HG02763 (cell line): ENCODE results near the gene CNNM4.

Experiments
- ATAC-seq: cut with Tn5 transposase; IDR thresholded peaks from one replicate; pipeline ENCODE4 v1.9.1; 2021; ENCODE audit warnings: mild to moderate bottlenecking, moderate library complexity; ENCODE audit not compliant: unreplicated experiment

The CNNM4 gene

DNA sequence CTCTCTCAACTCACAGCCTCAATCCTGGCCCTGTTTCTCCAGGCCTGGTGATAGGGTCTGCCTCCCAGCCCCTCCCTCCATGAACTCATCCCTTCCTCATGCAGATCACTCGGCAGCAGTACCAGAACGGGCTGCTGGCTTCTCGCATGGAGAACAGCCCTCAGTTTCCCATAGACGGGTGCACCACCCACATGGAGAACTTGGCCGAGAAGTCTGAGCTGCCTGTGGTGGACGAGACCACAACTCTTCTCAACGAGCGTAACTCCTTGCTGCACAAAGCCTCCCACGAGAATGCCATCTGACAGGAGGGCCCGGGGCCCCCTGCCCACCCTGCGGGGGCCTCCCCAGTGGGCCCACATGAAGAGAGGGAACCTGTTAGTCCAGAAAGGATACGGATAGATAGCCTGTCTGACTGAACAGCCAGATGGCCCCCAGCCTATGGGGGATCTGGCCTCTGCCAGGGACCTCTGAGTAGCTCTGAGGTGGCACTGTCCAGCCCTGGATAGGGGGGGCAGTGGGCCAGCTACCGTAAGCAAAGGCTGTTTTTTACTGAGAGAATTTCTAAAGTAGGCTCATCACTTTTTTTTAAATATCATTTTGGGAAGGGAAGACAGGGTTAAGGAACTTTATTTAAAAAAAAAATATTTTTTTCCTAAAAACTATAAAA, 48.6 kb downstream of the CNNM4 start:
- no peak for ATAC-seq

DNA sequence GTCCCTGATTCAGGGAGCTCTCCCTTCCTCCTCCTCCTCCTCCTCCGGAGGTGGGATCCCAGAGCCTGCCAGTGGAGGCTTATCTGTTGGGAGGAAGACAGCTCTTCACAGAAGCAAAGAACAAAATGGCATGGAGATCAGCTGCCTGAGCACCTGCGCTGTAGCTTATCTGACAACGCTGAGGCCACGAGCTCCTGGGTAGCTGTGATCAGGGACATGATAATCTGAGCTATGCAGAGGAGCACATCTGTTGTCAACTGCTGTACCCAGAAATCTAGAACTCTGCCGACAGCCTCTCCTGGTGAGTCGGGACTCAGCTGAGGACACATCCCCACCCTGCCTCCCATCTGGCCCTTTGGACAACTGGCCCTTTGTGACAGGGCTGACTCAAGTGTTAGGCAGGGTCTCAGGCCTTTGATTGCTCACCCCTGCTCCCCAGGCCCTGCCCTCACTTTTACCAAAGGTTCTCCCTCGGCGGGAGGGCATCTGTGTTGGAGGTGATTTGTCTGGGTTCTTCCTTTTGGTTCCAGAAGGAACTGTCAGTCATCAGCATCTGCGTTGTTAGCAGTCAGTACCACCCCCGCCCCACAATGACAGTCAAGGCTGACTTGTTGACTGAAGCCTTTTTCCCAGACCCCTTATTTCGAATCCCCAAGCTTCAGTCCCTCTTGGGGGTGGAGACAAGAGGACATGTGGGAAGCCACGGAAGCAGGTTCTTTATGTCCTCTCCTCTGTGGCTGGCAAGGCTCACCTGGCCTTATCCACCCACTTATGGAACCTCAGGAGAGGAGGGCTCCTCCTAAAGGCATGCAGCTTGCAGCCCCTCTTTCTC, 49.5 kb downstream of the CNNM4 start:
- no peak for ATAC-seq

DNA sequence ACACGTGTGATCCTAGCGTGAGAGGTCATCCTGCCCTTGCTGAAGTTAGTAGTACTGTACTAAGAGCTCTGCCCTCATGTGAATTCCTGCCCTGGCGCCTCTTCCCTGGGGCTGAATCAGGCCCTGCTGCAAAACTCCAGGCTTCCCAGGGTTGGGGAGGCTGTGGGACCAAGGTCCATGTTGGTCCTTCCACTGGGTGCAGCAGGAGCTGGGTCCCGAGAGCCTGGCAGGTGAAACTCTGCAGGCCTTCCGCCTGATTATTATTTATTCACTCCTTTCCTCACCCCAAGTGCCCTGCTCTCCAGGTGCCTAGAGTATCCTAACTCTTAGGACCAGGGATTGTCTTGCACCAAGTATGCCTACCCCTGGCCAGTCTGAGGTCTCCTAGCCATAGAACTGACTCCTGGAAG, 50.1 kb downstream of the CNNM4 start:
- ATAC-seq = no peak

DNA sequence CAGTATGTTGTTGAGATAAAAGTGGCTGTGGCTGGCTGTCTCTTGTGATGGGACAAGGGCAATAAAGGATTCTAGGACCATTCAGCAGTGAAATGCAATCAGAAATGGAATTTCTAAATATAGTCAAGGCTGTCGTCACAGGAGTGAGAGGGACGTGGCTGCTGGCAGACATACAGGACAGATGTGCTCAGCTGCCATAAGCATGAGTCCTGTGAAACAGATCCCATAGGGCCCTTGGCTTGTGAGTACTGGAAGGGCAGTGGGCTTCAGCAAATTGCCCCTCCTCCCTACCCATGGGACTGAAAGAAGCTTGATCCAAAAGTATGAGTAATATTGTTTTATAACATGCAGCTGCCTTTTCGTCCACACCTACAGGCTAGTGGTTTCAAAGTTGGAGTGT, 51.2 kb downstream of the CNNM4 start:
- ATAC-seq = no peak

DNA sequence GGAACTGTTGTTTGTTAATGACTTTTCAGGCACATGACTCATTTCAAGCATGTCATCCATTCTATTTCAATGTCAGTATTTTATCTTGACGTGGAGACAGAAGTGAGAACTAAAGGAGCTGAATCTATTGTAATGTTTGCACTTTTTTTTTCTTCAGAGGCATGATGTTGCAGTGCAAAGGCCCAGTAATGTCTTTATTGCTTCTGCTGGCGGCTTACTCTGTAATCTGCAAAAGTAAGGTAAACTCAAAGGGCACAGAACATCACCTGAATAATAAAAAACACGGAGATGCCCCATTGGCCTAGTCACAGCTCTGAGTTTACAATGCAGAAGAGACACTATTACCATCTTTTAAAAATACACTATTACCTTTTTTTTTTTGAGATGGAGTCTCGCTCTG, 53.0 kb downstream of the CNNM4 start:
- no peak for ATAC-seq

DNA sequence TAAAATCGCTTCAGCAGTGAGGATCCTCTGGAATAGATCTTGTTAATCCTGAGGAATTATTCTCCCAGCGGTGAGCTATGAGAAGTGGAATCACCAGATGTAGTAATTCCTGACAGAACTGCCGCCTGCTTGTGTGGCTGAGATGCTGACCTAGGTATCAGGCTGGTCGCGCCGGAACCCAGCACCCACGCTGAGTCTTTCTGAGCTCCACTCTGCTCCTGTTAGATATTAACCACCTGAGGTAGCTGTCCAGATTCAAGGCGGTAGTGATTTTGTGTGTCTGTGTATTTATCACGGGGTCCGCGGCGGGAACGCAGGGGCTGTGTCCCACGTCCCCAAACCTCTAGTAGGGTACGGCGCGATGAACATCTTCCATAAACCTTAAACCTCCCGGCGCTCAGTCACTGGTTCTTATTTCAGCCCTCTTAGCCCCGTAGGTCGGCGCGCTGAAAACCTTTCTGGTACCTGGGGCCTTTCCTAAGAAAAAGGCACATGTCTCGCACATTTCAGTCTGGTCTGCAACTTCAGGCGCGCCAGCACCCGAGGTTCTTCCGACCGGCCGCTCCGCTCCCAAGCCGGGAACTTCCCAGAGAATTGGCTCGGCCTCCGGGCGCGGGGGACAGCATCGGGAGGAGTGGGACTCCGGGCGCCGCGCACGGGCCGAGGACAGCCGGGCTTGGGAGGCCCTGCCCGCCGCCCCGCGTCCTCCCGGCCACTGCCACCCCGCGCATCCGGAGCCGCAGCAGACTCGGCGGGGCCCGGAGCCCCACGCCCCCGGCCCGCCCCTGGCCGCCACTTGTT, 54.8 kb downstream of the CNNM4 start:
- no peak for ATAC-seq

DNA sequence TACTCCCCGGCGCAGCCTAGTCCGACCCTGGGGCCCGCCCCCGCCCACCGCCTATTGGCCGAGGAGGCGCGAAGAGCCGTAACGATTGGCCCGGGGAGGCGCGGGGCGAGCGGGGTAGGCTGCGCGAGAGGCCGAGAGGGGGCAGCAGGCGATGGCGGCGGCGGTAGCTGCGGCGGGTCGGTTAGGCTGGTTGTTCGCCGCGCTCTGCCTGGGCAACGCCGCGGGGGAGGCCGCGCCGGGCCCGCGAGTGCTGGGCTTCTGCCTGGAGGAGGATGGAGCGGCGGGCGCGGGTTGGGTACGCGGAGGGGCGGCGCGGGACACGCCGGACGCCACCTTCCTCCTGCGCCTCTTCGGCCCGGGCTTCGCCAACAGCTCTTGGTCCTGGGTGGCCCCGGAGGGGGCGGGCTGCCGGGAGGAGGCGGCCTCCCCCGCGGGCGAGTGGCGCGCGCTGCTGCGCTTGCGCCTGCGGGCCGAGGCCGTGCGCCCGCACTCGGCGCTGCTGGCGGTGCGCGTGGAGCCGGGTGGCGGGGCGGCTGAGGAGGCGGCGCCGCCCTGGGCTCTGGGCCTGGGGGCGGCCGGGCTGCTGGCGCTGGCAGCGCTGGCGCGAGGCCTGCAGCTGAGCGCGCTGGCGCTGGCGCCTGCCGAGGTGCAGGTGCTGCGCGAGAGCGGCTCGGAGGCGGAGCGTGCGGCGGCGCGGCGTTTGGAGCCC, 55.6 kb downstream of the CNNM4 start, which contains the start of gene CNNM3:
CNNM3 (plus strand) TSS at position 142 of the 709 bp plus-strand sequence; CDS start at position 152, 10 bp downstream.
- ATAC-seq = peak; percentile 85

DNA sequence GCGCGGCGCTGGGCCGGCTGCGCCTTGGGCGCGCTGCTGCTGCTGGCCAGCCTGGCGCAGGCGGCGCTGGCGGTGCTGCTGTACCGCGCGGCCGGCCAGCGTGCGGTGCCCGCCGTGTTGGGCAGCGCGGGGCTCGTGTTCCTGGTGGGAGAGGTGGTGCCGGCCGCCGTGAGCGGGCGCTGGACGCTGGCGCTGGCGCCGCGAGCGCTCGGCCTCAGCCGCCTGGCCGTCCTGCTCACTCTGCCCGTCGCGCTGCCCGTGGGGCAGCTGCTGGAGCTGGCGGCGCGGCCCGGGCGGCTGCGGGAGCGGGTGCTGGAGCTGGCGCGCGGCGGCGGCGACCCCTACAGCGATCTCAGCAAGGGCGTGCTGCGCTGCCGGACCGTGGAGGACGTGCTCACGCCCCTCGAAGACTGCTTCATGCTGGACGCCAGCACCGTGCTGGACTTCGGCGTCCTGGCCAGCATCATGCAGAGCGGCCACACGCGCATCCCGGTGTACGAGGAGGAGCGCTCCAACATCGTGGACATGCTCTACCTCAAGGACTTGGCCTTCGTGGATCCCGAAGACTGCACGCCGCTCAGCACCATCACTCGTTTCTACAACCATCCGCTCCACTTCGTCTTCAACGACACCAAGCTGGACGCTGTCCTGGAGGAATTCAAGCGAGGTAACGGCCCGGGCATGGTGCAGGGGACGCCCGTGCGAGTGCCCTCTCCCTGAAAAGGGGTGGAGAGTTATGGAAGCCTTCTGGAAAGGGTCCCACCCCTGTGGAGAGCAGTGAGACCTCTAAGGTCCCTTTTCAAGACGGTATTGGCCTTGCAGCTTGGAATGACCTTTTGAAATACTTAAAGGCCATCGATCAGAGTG, 56.4 kb downstream of the CNNM4 start:
- no peak for ATAC-seq

DNA sequence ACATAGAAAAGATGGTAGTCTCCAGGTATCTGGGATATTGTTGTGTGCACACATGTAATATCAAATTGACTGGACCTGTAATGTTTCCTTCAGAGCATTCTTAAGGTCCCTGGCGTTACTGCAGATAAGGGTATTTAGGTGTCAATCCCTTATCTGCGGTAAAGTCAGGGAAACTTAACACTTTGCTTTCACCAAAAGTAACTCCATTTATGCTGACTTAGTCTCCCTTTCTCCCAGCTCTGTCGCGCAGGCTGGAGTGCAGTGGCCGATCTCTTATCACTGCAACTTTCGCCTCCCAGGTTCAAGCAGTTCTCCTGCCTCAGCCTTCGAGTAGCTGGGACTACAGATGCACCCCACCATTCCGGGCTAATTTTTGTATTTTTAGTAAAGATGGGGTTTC, 57.2 kb downstream of the CNNM4 start:
- no peak for ATAC-seq

DNA sequence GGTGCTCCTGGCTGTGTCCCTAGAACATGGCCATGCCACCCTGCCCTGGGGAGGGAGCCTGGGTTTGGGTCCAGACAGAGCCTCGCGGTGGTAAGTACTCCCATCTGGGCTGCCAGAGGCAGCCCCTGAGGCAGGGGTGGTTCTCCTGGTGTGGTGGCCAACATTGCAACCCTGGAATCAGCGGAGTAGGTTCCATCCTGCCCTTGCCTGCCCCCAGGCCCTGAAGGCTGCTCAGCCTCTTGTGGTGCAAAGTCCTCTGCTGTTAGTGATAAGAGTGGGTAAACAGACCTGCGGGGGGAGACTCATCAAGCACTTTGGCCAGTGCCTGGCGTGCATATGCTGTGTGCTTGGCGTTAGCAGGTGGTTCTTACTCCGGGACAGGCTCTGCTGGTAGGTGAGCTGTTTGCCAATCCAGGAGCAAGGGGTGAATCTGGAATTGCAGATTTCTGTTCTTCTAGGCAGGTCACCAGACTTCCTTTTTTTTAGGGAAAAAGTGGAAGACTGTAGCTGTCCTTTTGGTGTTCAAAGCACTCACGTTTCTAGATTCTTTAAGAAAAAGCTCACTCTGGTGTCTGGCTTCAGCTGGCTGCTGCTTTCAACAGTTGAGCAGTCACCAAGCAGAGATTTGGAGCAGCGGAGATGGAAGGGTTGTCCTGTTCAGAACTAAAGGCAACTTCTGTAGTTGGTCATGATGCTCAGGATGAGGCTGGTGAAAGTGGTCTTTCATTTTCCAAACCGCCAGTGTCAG, 58.6 kb downstream of the CNNM4 start:
- ATAC-seq = no peak

DNA sequence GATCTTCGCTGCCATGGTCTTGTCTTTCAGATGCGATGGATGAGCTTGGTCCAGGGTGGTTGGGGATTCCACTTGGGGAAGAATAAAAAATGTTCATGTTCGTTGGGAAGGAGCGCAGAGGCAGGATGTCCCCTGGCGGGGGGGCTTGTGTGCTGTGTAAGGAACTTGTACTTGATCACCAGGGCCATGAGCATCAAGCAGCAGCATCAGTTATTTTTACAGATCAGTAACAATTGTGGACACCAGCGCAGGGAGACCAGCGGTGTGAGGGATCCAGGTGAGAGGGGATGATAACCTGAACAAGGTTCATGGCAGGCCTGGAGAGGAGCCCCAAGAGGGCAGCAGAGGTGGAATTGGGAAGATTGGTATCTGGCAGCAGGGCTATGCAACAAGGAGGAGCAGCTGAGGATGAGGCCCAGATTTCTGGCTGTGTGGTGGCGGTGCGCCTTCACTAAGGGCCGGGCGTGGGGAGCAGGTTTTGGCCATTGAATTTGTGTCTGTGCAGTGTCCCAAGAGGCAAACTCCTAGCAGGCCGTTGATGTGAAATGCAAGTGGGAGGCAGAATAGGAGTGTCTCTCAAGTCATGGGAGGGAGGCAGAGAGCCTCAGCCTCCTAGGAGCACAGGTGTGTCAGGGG, 59.3 kb downstream of the CNNM4 start:
- no peak for ATAC-seq

DNA sequence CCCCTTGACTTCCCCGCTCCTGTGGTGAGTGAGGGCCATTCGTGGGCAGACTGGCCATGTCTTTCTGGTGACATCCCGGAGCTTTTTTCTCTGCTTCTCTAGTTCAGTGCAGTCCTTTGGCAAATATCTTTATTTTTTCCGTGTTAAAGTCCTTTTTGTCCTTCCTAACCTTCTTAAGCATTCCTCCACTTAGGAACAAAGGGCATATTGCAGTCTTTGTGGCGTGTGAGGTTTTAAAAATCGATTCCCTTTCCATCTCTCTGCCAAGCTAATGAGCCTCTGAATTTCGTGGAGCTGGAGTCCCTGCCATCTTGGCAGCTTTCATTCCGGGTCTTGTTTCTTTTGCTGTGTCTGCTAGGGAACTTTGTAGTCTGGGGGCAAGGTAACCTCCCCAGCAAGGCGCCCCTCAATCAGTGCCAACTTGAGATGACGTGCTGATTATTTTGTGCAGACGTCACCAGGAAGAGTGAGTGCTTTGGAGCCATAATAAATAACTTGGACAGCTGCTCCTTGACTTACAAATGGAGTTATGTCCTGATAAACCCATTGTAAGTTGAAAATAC, 60.5 kb downstream of the CNNM4 start:
- ATAC-seq = no peak

DNA sequence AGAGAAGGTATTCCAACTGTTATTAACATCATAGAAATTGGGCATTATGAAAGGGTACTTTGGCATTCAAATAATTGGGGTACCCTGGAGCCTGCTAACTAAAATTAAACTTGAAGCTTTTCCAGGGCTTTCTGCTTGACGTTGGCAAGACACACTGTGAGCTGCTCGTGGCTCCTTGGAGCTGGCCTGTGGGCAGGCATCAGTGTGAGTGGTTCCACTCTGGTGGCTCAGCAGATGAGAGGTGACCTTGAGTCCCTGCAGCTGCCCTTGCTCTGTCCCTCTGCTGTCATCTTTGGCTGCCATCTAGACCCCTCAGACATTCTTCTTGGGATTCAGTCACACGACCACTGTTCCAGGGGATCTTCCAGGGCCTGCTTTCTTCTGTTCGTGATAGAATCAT, 62.1 kb downstream of the CNNM4 start:
- ATAC-seq = no peak

DNA sequence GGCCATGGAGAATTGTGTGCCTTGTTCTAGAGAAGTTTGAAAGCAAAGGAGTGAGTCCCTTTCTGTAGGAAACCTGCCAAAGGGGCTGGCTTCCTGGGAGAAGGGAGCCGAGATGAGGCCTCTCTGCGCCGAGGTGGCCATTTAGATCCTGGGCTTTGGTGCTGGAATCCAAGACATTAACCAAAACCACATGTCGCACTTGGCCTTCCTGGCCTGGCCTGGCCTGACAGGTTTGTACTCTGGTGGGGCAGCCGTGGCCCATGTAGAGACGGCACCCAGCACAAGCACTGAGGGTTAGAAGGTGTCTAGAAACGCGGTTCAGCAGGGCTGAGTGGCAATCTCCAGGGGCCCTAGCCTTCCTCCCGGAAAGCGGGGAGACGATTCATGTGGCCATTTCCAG, 62.5 kb downstream of the CNNM4 start:
- no peak for ATAC-seq

DNA sequence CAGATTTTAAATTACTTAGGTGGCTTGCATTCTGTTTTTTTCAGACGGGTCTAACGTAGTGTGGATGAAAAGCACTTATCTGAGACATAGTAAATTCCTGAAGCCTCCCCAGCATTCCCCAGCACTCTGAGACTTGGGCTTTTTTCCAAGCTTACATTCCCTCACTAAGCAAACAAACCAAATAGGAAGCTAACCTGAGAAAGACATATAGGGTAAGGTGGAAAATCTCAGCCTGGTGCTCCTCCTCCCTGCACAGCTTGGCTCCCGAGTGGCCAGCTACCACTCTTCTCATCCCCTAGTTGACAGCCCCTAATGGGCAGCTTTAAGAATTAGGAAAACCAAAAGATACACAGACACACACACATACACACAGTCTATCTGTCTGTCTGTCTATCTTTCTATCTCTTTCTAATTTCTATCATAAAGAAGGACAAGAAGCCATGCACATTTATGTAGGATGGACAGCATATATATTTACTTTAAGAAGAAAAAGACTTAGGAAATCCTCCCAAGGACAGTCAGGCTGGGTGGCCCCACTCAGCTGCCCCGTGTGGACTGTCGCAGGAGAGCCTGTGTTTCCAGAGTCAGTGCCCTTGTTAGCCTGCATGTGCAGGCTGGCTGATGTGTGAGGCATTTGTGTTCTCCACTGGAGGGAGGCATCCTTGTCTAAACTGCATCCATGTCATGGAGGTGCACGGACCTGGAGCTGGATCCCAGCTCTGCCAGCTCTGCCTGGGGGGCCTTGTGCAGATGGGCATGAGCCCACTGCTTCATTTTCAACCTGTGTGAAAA, 63.6 kb downstream of the CNNM4 start:
- no peak for ATAC-seq

DNA sequence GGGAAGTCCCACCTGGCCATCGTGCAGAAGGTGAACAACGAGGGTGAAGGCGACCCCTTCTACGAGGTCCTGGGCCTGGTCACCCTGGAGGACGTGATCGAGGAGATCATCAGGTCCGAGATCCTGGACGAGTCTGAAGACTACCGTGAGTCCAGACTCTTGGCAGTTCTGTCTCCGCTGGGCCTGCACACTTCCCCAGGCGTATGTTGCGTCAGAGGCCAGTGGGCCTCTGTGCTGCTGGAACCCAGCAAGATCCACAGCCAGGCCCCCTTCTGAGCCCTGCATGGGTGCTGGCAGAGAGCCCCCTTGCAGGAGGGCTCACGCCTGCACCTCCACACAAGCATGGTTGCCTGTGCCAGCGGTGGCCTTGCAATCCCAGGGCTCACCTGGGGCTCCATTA, 64.4 kb downstream of the CNNM4 start:
- ATAC-seq = no peak

DNA sequence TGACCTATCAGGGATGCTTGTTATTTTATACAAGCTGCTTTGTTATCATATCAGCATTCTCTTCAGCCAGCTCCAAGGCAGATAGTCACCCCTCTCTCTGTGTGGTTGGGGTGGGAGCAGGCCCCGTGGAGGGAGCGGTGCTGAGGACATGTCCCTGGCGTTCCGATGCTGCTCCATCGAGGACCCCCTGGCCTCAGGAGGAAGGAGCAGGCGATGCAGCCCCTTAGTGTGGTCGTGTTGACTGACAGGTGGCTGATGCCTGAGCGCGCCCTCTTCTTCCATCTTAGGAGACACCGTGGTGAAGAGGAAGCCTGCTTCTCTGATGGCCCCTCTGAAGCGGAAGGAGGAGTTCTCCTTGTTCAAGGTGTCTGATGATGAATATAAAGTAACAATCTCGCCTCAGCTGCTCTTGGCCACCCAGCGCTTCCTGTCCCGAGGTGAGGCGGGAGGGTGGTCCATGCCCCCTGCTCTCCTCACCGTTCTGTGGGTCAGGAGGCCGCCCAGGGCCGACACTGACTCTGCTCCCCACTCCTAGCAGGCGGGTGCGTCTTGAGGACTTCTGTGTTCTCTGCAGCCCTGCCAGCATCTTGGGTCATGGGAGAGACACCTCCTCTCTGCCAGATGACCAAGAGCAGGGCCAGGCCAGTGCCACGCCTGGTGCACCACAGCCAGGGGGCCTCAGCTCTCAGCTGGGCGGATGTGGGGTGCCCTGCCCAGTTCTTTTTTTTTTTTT, 66.0 kb downstream of the CNNM4 start:
- no peak for ATAC-seq
